Measurements from ENCODE around the gene NACC2.

DNA sequence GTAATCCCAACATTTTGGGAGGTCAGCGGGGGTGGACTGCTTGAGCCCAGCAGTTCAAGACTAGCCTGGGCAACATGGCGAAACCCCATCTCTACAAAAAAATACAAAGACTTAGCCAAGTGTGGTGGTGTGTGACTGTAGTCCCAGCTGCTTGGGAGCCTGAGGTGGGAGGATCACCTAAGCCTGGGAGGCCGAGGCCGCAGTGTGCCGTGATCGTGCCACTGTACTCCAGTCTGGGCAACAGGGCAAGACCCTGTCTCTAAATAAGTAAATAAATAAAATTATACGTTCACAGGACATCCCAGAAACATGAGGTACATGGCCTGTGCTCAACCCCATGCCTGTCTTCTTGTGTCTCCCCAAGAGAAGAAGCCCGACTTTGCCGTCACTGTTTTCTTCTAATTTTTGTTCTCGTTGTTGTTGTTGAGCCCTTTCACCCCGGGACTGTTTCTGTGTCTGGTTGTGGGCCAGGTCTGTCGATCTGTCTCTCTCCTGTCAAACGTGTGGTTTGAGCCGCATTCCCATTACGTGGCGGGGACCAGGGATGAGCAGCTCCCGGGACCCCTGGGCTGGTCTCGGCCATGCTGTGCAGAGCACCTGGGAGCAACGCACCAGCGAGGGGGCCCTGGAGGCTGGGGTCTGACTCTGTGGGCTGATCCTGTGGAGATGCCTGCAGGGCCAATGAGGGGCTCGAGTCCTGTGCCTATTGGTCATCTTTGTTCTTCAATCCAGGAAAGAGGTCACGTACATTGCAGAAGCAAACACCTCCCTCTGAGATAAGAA is 32.2 kb downstream of the NACC2 start:
- TF ChIP-seq, protein P1, sequence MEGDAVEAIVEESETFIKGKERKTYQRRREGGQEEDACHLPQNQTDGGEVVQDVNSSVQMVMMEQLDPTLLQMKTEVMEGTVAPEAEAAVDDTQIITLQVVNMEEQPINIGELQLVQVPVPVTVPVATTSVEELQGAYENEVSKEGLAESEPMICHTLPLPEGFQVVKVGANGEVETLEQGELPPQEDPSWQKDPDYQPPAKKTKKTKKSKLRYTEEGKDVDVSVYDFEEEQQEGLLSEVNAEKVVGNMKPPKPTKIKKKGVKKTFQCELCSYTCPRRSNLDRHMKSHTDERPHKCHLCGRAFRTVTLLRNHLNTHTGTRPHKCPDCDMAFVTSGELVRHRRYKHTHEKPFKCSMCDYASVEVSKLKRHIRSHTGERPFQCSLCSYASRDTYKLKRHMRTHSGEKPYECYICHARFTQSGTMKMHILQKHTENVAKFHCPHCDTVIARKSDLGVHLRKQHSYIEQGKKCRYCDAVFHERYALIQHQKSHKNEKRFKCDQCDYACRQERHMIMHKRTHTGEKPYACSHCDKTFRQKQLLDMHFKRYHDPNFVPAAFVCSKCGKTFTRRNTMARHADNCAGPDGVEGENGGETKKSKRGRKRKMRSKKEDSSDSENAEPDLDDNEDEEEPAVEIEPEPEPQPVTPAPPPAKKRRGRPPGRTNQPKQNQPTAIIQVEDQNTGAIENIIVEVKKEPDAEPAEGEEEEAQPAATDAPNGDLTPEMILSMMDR (IDR thresholded peaks at IDR 0.05 in 2 of 3, conservative IDR thresholded peaks at IDR 0.05 in 1 of 3; ENCODE audit: insufficient read depth in 2 of 3, low read depth in 1 of 3, low read length in 3 of 3): no peak
- TF ChIP-seq RAD21 (CRISPR knock-in tag; conservative IDR thresholded peaks at IDR 0.05 in 1 of 2, IDR thresholded peaks at IDR 0.05 in 1 of 2) (no peak), CBFA2T2 (conservative IDR thresholded peaks at IDR 0.05) (no peak), ZNF224 (CRISPR knock-in tag; IDR thresholded peaks at IDR 0.05) (no peak), TAF7 (tag; IDR thresholded peaks at IDR 0.05) (no peak), POLR2A (conservative IDR thresholded peaks at IDR 0.05) (no peak), PML (IDR thresholded peaks at IDR 0.05; ENCODE audit: low read length) (no peak), RFX5 (IDR thresholded peaks at IDR 0.05; ENCODE audit: low read depth, low read length) (no peak)
- TF ChIP-seq, protein P2, sequence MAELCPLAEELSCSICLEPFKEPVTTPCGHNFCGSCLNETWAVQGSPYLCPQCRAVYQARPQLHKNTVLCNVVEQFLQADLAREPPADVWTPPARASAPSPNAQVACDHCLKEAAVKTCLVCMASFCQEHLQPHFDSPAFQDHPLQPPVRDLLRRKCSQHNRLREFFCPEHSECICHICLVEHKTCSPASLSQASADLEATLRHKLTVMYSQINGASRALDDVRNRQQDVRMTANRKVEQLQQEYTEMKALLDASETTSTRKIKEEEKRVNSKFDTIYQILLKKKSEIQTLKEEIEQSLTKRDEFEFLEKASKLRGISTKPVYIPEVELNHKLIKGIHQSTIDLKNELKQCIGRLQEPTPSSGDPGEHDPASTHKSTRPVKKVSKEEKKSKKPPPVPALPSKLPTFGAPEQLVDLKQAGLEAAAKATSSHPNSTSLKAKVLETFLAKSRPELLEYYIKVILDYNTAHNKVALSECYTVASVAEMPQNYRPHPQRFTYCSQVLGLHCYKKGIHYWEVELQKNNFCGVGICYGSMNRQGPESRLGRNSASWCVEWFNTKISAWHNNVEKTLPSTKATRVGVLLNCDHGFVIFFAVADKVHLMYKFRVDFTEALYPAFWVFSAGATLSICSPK (IDR thresholded peaks at IDR 0.05; ENCODE audit: borderline replicate concordance): no peak
- TF ChIP-seq, protein P3, sequence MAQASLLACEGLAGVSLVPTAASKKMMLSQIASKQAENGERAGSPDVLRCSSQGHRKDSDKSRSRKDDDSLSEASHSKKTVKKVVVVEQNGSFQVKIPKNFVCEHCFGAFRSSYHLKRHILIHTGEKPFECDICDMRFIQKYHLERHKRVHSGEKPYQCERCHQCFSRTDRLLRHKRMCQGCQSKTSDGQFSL (CRISPR knock-in tag; IDR thresholded peaks at IDR 0.05): no peak
- TF ChIP-seq, protein P3 (tag; IDR thresholded peaks at IDR 0.05): no peak

Measured in K562 (cell line).